Anterior cingulate cortex (tissue), 58 donors: ENCODE measurements around the gene GSTM4.

Source experiments
- DNase-seq, 58 donors: peaks; one replicate each; lab custom pipeline; 2025; lab: John Stamatoyannopoulos, UW

Gene GSTM4

GRCh38 chr1:109655615-109656519 is at the start of gene GSTM4:
Gene GSTM4 (plus strand): TSS chr1:109656099. CDS start chr1:109656390, 291 bp downstream.
- peak in 55 of 58 donors; percentile 26 to 90 (median 68) for DNase-seq

- no peak for DNase-seq
Observed at GRCh38 chr1:109609881-109610280, 46.0 kb upstream of the GSTM4 start.

GRCh38 chr1:109610609-109611307 is 45.1 kb upstream of the GSTM4 start:
- no peak for DNase-seq

GRCh38 chr1:109611308-109611990 is 44.5 kb upstream of the GSTM4 start:
- DNase-seq: no peak

GRCh38 chr1:109613361-109614147 is 42.3 kb upstream of the GSTM4 start:
- DNase-seq: no peak

- peak in 2 of 58 donors; percentile 47 to 54 for DNase-seq
Observed at GRCh38 chr1:109615879-109616278, 40.0 kb upstream of the GSTM4 start.

- no peak for DNase-seq
Observed at GRCh38 chr1:109616391-109616790, 39.5 kb upstream of the GSTM4 start.

GRCh38 chr1:109617291-109617801 is 38.6 kb upstream of the GSTM4 start:
- no peak for DNase-seq

- DNase-seq: no peak
Observed at GRCh38 chr1:109618661-109619575, 37.0 kb upstream of the GSTM4 start.

- DNase-seq: peak in 29 of 58 donors; percentile 24 to 62 (median 41)
Observed at GRCh38 chr1:109619576-109620400, 36.1 kb upstream of the GSTM4 start, which contains the start of the genes AMPD2 and GNAT2. Gene AMPD2 (plus strand): TSS chr1:109619837. CDS start chr1:109621176, 1,339 bp downstream. Gene GNAT2 (minus strand): TSS chr1:109619616. CDS start chr1:109612870, 6,746 bp downstream.

GRCh38 chr1:109620401-109620791 is 35.5 kb upstream of the GSTM4 start:
- peak in 9 of 58 donors; percentile 40 to 72 (median 54) for DNase-seq

GRCh38 chr1:109620841-109621286 is 35.0 kb upstream of the GSTM4 start:
- DNase-seq: peak; percentile 46 to 95 (median 84)

- DNase-seq: peak in 6 of 58 donors; percentile 33 to 52 (median 44)
Observed at GRCh38 chr1:109621379-109622136, 34.3 kb upstream of the GSTM4 start.

GRCh38 chr1:109622137-109622892 is 33.6 kb upstream of the GSTM4 start:
- DNase-seq: no peak

GRCh38 chr1:109622895-109623294 is 33.0 kb upstream of the GSTM4 start:
- DNase-seq: no peak

GRCh38 chr1:109623601-109624161 is 32.2 kb upstream of the GSTM4 start:
- DNase-seq: peak in 20 of 58 donors; percentile 20 to 66 (median 44)
